Endothelial cell of umbilical vein (primary cell): ENCODE data around the gene THUMPD3. TPM values are rescaled to one million over a fixed set of nuclear protein-coding genes. Genes with fewer than 3 reads are reported as not detected.

Experiments
- BruUV-seq: library from RNA; stranded (reverse); fragments of 400-500 nt; replicated peaks from 2 replicates; lab custom pipeline; 2021; lab: Mats Ljungman, UMichigan
- CTCF ChIA-PET: fragments of 300-600, 350-600 bp; sonication (Branson Sonifier 250); formaldehyde crosslinking; loops from one replicate; lab custom pipeline; 2021; ENCODE audit warnings: antibody characterized with exemption, inconsistent platforms; lab: Charles Lee
- POLR2A ChIA-PET: fragments of 300-600, 350-600 bp; sonication (Branson Sonifier 250); formaldehyde crosslinking; loops from one replicate; lab custom pipeline; 2021; ENCODE audit warnings: antibody characterized with exemption, inconsistent platforms; lab: Charles Lee
- DNase-seq: peaks from one replicate; pipeline ENCODE4 v3.0.0-alpha.2; 2011; ENCODE audit warnings: low read depth, low spot score
- FAIRE-seq: peaks from 2 replicates; lab custom pipeline; 2011; peaks lifted over from hg19 to GRCh38; lab: Jason Lieb, UNC
- H2AFZ ChIP-seq: 2 replicates; pipeline ENCODE4 v1.6.0; 2012; ENCODE audit warnings: low read depth, low read length, control low read depth, inconsistent platforms
- H3K27ac ChIP-seq: 2 replicates; pipeline ENCODE4 v1.5.1; 2011; ENCODE audit warnings: low read depth, mild to moderate bottlenecking, control low read depth, low read length, moderate library complexity; ENCODE audit not compliant: insufficient read depth
- H3K27me3 ChIP-seq, 2 experiments: 2 replicates each; pipeline versions ENCODE4 v1.6.0 to v1.6.1; 2011; ENCODE audit warnings: low read length in 2 of 2, mixed read lengths in 1 of 2; ENCODE audit not compliant: control insufficient read depth in 2 of 2, insufficient read depth in 2 of 2
- H3K36me3 ChIP-seq, 2 experiments: 2 replicates in 1 of 2; 3 replicates in 1 of 2; pipeline ENCODE4 v1.5.1; 2011; ENCODE audit warnings: low read length in 2 of 2, mild to moderate bottlenecking in 1 of 2, moderate library complexity in 1 of 2; ENCODE audit not compliant: control insufficient read depth in 2 of 2, insufficient read depth in 2 of 2; ENCODE audit errors: extremely low read depth in 1 of 2
- H3K4me1 ChIP-seq: 3 replicates; pipeline ENCODE4 v1.5.1; 2011; ENCODE audit warnings: mild to moderate bottlenecking, low read length; ENCODE audit not compliant: control insufficient read depth, insufficient read depth; ENCODE audit errors: extremely low read depth
- H3K4me2 ChIP-seq: 2 replicates; pipeline ENCODE4 v1.6.1; 2011; ENCODE audit warnings: low read length, control low read depth, mixed read lengths; ENCODE audit not compliant: insufficient read depth
- H3K4me3 ChIP-seq, 3 experiments: fragments of 200-600 bp in 1 of 3; sonication (generic), shearing (Covaris generic) in 1 of 3; replicated peaks in 1 of 3; 2 replicates each; pipeline ENCODE4 v1.5.1; 2011 to 2016; ENCODE audit warnings: control low read depth in 3 of 3, low read length in 3 of 3, mild to moderate bottlenecking in 2 of 3, inconsistent platforms in 1 of 3, low read depth in 1 of 3, moderate library complexity in 1 of 3; ENCODE audit not compliant: insufficient read depth in 1 of 3
- H3K79me2 ChIP-seq: 2 replicates; pipeline ENCODE4 v1.6.0; 2012; ENCODE audit warnings: low read length, inconsistent platforms; ENCODE audit not compliant: control insufficient read depth, insufficient read depth
- H3K9ac ChIP-seq: replicated peaks from 2 replicates; pipeline ENCODE3; 2011; ENCODE audit warnings: low read length, control low read depth; ENCODE audit not compliant: insufficient read depth; ENCODE audit errors: extremely low read depth
- H3K9me1 ChIP-seq: replicated peaks from 3 replicates; pipeline ENCODE4 v1.6.0; 2011; ENCODE audit warnings: mild to moderate bottlenecking, low read length; ENCODE audit not compliant: control insufficient read depth, insufficient read depth; ENCODE audit errors: extremely low read depth
- H3K9me3 ChIP-seq: replicated peaks from 2 replicates; pipeline ENCODE4 v1.5.1; 2012; ENCODE audit warnings: low read length, inconsistent platforms; ENCODE audit not compliant: control insufficient read depth, insufficient read depth
- H4K20me1 ChIP-seq: replicated peaks from 2 replicates; pipeline ENCODE3; 2011; ENCODE audit warnings: mild to moderate bottlenecking, low read length; ENCODE audit not compliant: control insufficient read depth, insufficient read depth; ENCODE audit errors: extremely low read depth
- CTCF ChIP-seq, 2 donors: IDR thresholded peaks; 1 replicate in 1 of 2; 2 replicates in 1 of 2; pipeline ENCODE4 v1.5.1; 2011; ENCODE audit warnings: low read length in 2 of 2, mild to moderate bottlenecking in 2 of 2, moderate library complexity in 2 of 2, control low read depth in 1 of 2, inconsistent platforms in 1 of 2, low read depth in 1 of 2; ENCODE audit not compliant: insufficient read depth in 1 of 2; ENCODE audit errors: extremely low read depth in 1 of 2
- EZH2 ChIP-seq: IDR thresholded peaks from 2 replicates; pipeline ENCODE4 v1.6.1; 2012; ENCODE audit warnings: borderline replicate concordance, low read depth, mild to moderate bottlenecking, moderate library complexity, low read length, inconsistent platforms; ENCODE audit not compliant: severe bottlenecking
- FOS ChIP-seq: IDR thresholded peaks from 2 replicates; pipeline ENCODE4 v1.6.1; 2011; ENCODE audit warnings: mild to moderate bottlenecking, low read length, moderate library complexity, borderline replicate concordance; ENCODE audit not compliant: insufficient read depth
- GATA2 ChIP-seq: IDR thresholded peaks from 2 replicates; pipeline ENCODE4 v1.7.0; 2011; ENCODE audit warnings: low read depth, mild to moderate bottlenecking, moderate library complexity, mixed read lengths, low read length; ENCODE audit not compliant: insufficient read length, insufficient read depth
- JUN ChIP-seq: IDR thresholded peaks from 2 replicates; pipeline ENCODE4 v1.6.1; 2011; ENCODE audit warnings: borderline replicate concordance, low read depth; ENCODE audit not compliant: insufficient read length, insufficient read depth
- MYC ChIP-seq: IDR thresholded peaks from one replicate; pipeline ENCODE4 v1.6.1; 2011; ENCODE audit warnings: mild to moderate bottlenecking, low read depth, low read length
- POLR2A ChIP-seq: IDR thresholded peaks from 2 replicates; pipeline ENCODE4 v1.6.1; 2012; ENCODE audit warnings: low read depth, mild to moderate bottlenecking, control low read depth, low read length
- POLR2AphosphoS5 ChIP-seq: IDR thresholded peaks from 2 replicates; pipeline ENCODE4 v1.6.1; 2012; ENCODE audit warnings: low read depth, mild to moderate bottlenecking, control low read depth, low read length, moderate library complexity; ENCODE audit not compliant: insufficient read depth
- dilution Hi-C: fragments of 300-500 bp; cut with MboI; formaldehyde crosslinking; loops from one replicate; pipeline ENCODE4 v1.15.0; 2019; ENCODE audit warnings: low sequenced_read_pairs; ENCODE audit not compliant: extremely low pct_ligation_motif_present
- intact Hi-C: fragments of 100-400 bp; cut with micrococcal nuclease; formaldehyde crosslinking; loops from one replicate; pipeline ENCODE4 v1.10.0; 2022
- polyA plus RNA-seq, 4 experiments: library from polyadenylated mRNA; depleted of rRNA in 3 of 4; stranded (reverse) in 3 of 4; unstranded in 1 of 4; fragments of >200 nt; gene quantifications; 2 replicates each; pipeline versions ENCODE4 v1.2.1 to v1.2.3, GENCODE V29; 2011 to 2012; ENCODE audit warnings: missing spikeins in 1 of 4
- total RNA-seq: library from RNA; stranded (reverse); gene quantifications from 2 replicates; pipeline ENCODE4 v1.2.3, GENCODE V29; 2021
- TF ChIP-seq, protein P1 (sequence below): IDR thresholded peaks from 2 replicates; pipeline ENCODE4 v1.6.1; 2011; ENCODE audit not compliant: insufficient read depth, insufficient read length

The THUMPD3 gene
- total and polyA plus RNA-seq, 2 donors (not counting 3 experiments of a cell fraction or from before 2014, with no cell fraction given), result 10.0 to 26.5 TPM

- Histone ChIP-seq H3K9me1 (no peaks in the 10 kb centered on the region), H2AFZ (no peak overlapping the region), H3K27ac (no peak overlapping the region), H3K9ac (no peak overlapping the region), H3K27me3 (no peaks in the 10 kb centered on the region), H3K4me1 (no peaks in the 10 kb centered on the region), H3K36me3 (peaks cover 12 to 23% of the 10 kb centered on the region in 2 experiments), H3K9me3 (no peaks in the 10 kb centered on the region), H4K20me1 (no peaks in the 10 kb centered on the region), H3K4me2 (no peak overlapping the region), H3K79me2 (peaks cover 2% of the 10 kb centered on the region), H3K4me3 (no peak overlapping the region)
- intact Hi-C loops (loop anchor here (5.0 kb wide), 1 partner anchor 38 kb away; no protein-coding TSS in a partner anchor), dilution Hi-C loops (no loop called here)
- ChIA-PET CTCF (interaction anchor here (2.1 kb wide), 1 partner anchor 31 kb away, joined by 6 read pairs; no protein-coding TSS in a partner anchor), POLR2A (interaction anchor here (1.7 kb wide), 1 partner anchor 9 kb away, joined by 4 read pairs; no protein-coding TSS in a partner anchor)
- no TSS peak for BruUV-seq
- no peak for DNase-seq
- TF ChIP-seq CTCF (IDR thresholded peaks at IDR 0.05; ENCODE audit: extremely low read depth in 1 of 2, insufficient read depth in 1 of 2, low read depth in 1 of 2, low read length in 2 of 2) (no peak), POLR2AphosphoS5 (no peak), MYC (no peak), POLR2A (no peak), JUN (no peak), EZH2 (no peak), GATA2 (no peak), FOS (no peak)
- TF ChIP-seq, protein P1, sequence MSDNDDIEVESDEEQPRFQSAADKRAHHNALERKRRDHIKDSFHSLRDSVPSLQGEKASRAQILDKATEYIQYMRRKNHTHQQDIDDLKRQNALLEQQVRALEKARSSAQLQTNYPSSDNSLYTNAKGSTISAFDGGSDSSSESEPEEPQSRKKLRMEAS, result no peak
- no peak for FAIRE-seq
These were observed 21.4 kb downstream of the THUMPD3 start for GRCh38 chr3:9384141-9384828.
